Fibroblast of gingiva (primary cell): ENCODE results near the gene GDPGP1.
"Not testable (repeated sequence)": the region's sequence is repeated elsewhere in the genome, so short reads cannot be mapped to it uniquely, and the experiment has no call there.

Source experiments
- DNase-seq: peaks from one replicate; pipeline ENCODE4 v3.0.0-alpha.2; 2011; ENCODE audit warnings: low read depth

The GDPGP1 gene

DNA sequence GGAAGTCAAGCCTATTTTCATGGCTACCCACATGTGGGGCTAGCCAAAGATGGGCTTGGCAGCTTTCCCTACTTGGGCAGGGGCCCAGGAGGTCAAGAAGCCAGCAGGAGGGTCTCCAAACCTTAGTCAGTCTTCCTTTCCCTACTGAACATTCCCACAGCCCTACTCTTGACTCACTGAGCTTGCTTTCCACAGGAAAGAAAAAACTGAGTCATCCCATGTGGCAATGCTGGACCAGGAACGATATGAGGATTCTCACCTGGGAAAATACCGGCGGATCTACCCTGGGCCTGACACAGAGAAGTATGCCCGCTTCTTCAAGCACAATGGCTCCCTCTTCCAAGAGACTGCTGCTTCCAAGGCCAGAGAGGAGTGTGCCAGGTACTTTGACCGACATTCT, 27.8 kb downstream of the GDPGP1 start:
- DNase-seq = no peak

DNA sequence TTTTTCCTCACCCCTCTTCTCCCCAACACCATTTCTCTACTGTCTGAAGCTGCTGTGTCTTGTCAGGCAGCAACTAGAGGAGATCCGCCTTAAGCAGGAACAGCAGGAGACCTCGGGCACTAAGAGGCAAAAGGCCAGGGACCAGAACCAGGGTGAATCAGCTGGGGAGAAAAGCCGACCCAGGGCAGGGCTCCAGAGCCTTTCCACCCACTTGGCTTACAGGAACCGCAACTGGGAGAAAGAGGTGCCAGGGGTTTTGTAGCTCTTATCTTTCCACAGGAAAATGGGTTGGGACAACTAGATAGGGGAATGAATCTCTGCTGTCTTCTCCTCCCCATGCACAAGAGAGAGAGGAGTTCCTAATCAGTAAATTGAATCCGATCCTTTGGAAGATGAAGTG, 28.4 kb downstream of the GDPGP1 start:
- DNase-seq = no peak

- DNase-seq = no peak
Observed at GRCh38 chr15:90264671-90265070, 30.7 kb downstream of the GDPGP1 start.

GRCh38 chr15:90265271-90266060, 31.5 kb downstream of the GDPGP1 start, which contains the start of gene NGRN:
TSS of gene NGRN (plus strand) at chr15:90265672. CDS start at chr15:90265713, 41 bp downstream.
- peak; percentile 85 for DNase-seq

- no peak for DNase-seq
Observed at GRCh38 chr15:90266061-90266431, 32.0 kb downstream of the GDPGP1 start.

DNA sequence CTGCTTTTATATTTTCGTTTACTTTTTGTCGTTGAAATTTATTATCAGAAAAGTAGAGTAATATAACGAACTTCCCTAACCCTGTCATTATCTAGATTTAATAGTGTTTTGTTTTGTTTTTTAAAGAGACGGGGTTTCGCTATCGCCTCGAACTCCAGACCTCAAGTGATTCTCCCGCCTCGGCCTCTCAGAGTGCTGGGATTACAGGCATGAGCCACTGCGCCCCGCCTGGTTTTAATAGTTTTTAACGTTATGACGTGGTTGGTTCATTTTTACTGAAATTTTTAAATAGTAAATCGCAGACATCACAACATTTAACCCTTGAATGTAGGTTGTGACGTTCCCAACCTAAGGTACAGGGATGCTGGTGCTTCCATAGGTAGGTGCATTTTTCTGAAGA, 32.5 kb downstream of the GDPGP1 start:
- DNase-seq = peak; percentile 19

DNA sequence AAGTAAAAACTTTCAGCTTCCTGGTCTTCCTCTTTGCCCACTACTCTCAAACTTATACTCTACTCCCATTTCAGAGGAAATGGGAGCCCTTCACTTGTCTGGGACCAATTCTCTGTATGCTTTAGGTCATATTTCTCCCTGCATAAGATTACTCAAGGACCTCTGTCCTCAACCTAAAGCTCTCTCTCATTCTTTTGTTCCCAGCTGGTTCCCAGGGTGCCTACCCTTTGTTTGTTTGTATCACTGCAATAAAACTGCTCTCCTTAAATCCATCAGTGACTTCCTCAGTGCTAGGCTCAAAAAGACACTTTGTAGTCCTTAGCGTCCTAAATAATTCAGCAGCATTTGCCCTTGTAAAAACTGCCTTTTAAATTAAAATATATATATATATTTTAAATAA, 34.4 kb downstream of the GDPGP1 start:
- DNase-seq = no peak

DNA sequence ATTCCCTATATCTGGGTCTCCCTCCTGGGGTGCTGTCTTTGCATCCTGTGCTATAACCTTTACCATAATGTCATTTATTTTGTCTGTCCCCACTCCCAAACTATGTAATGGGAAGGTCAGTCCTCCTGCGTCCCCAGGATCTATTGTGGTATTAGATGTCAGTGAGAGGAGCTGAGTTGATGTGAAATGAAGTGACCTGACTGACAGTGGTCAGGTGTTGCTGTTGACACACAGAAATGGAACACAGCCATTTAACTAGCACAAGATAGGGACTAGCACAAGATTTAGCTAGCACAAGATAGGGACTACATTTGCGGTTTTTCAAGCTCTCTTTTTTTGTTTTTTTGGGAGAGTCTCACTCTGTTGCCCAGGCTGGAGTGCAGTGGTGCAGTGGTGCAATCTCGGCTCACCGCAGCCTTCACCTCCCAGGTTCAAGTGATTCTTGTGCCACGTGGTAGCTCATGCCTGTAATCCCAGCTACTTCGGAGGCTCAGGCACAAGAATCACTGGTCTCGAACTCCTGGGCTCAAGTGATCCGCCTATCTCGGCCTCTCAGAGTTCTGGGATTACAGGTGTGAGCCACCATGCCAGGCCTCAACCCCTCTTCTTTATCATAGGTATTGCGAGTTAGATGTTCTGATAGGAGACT, 36.6 kb downstream of the GDPGP1 start:
- no peak for DNase-seq

- no peak for DNase-seq
Observed at GRCh38 chr15:90271459-90272166, 37.6 kb downstream of the GDPGP1 start.

- not testable (repeated sequence) for DNase-seq
Observed at GRCh38 chr15:90278467-90278866, 44.5 kb downstream of the GDPGP1 start.

DNA sequence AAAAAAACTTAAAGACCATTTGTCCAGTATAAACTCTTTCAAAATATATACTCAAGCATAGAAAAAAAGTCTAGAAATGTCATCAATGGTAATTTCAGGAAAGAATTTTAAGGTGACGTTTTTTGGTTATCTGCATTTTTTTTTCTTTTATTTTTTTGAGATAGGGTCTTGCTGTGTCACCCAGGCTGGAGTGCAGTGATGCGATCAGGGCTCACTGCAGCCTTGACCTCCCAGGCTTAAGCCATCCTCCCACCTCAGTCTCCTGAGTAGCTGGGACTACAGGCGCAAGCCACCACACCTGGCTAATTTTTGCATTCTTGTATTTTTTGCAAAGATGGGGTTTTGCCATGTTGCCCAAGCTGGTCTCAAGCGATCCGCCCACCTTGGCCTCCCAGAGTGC, 46.7 kb downstream of the GDPGP1 start:
- DNase-seq = not testable (repeated sequence)

- DNase-seq = not testable (repeated sequence)
Observed at GRCh38 chr15:90281637-90282036, 47.6 kb downstream of the GDPGP1 start.

- peak; percentile 52 for DNase-seq
Observed at GRCh38 chr15:90286678-90287077, 52.7 kb downstream of the GDPGP1 start.

DNA sequence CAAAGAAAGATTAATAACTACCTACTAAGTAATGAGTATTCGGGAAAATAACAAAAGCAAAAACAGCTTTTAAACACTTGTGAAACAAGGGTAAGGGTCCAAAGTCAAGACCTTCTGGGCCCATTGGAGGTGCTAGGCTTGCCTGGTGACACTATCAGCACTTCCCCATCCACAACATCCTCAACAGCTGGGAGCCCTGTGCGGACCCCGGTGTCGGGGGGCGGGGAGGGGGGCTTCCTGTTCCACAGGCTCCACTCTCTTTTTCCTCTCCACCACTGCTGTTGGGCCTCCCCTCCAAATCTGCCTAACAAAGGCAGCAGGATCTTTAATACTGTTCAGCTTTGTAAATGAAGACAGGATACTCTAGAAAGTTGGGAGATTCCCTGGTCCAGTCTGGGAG, 53.1 kb downstream of the GDPGP1 start:
- no peak for DNase-seq

- no peak for DNase-seq
Observed at GRCh38 chr15:90287946-90288345, 53.9 kb downstream of the GDPGP1 start.

GRCh38 chr15:90291679-90292356, 57.8 kb downstream of the GDPGP1 start:
- DNase-seq = no peak

DNA sequence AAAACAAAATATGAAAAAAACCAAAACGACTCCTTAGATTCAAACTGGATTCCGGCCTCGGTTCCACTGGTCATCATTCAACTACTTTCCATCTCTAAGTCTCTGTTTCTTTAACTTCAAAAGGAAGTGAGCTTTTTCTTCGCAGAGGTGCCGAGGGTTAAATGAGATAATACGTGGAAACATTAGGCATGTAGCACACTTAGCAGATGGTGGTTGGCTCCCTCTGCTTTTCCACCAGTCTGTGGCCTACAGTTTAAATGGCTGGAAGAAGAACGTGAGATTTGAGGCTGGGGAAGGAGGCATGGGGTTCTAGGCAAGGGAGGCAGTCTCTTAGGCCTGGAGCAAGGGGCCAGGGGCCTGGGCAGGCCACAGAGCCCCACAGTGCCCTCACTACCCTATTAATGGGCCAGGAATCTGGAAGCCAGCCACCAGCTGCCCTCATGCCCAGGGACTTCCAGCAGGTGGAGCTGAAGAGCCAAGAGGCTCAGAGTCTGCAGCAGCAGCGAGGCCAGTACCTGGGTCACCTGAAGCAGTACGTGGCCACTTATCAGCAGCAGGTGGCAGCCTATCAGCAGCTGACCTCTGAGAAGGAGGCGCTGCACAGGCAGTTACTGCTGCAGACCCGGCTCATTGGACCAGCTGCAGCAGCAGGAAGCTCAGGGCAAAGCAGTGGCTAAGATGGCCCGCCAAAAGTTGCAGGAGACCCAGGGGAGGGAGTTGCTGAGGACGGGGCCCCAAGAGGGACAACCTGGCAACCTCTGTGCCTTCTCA, 59.2 kb downstream of the GDPGP1 start:
- DNase-seq = not testable (repeated sequence)

DNA sequence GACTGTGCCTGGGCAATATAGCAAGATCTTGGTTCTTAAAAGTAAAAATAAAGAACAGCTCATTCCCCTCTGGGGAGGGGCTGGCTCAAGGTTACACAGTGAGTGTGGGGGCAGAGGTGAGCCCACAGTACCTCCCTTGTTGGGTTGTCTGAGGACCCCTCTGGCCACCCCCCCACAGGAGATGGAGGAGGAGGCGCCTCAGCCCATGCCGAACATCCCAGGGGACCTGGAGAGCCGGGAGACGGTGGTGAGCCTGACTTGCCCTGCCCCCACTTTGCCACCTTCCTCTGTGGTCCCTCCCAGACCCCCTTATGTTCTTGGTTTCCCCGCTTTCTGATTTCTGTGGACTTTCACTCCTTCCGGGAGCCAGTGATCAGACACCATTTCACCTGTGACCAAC, 60.1 kb downstream of the GDPGP1 start:
- no peak for DNase-seq

DNA sequence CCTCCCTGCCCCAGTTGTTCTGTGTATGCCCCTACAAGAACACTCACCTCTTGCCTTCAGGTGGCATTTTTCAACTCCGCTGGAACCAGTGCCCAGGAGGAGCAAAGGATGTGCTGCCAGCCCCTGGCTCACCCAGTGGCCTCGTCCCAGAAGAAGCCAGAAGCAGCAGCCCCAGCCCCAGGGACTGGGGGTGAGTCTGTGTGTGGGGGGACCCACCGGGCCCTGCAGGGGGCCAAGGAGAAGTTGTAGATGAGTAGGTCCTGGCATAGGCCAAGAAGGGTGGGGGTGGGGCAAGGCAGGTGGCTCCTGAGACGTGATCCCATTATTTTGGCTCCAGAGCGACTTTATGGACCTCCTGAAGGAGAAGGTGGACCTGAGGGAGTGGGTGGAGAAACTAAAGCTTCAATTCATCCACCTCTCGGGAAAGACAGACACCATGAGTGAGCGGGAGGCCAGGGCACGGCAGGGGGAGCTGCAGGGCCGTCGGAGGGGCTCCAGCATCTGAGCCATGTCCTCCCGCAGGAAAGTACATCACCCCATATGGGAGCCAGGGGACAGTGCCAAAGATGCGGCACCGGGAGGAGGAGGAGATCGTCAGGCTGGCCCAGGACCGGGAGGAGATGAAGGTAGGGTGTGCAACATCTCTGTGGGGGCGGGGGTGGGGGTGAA, 60.7 kb downstream of the GDPGP1 start:
- DNase-seq = no peak

GRCh38 chr15:90295270-90295648, 61.2 kb downstream of the GDPGP1 start:
- DNase-seq = no peak
